NAMALWA (cell line): ENCODE data around the gene FHAD1.

Source experiments
- DNase-seq: peaks from one replicate; pipeline ENCODE4 v3.0.0-alpha.2; 2015; ENCODE audit warnings: low spot score

Gene FHAD1

GRCh38 chr1:15246960-15247614, at the start of gene FHAD1:
Gene FHAD1 (plus strand): TSS chr1:15247223. CDS start chr1:15251785, 4,562 bp downstream.
- no peak for DNase-seq

DNA sequence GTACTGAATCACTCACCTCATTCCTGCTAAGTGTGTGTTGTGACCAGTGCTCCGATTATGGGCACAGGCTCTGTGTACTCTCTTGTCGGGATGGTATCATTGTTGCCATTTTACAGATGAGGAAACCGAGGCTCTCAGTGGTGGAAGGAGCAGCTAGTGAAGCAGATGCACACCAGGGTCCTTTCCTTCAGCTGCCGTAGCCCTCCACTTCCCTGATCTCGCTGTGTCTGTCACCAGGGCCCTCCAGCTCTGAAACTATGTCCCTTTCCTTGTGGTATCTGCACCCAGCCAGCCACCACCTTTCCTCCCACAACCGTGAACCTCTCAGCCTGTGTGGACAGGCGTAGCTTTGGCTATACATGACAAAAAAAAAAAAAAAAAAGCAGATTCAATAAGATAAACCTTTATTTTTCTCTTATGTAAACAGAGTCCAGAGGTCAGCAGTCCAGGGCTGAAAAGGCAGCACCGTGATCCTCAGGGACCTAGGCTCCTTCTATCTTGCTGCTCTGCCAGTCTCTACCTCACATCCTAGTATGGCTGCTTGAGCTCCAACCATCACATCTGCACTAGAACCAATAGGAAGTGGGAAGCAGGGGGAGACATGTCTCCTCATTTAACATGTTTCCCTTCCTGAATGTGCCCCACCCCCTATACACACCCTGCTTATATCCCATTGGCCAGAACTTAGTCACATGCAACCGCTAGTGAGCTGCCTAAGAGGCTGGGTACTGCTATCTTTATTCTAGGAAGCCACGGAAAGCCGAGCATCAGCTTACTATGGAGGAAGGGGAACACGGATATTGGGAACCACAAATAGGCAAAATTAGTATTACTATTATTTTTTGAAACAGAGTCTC, 49.2 kb upstream of the FHAD1 start:
- no peak for DNase-seq

- no peak for DNase-seq
These were observed 48.3 kb upstream of the FHAD1 start for GRCh38 chr1:15198684-15199083.

- DNase-seq: no peak
These were observed 45.8 kb upstream of the FHAD1 start for GRCh38 chr1:15201221-15201620.

DNA sequence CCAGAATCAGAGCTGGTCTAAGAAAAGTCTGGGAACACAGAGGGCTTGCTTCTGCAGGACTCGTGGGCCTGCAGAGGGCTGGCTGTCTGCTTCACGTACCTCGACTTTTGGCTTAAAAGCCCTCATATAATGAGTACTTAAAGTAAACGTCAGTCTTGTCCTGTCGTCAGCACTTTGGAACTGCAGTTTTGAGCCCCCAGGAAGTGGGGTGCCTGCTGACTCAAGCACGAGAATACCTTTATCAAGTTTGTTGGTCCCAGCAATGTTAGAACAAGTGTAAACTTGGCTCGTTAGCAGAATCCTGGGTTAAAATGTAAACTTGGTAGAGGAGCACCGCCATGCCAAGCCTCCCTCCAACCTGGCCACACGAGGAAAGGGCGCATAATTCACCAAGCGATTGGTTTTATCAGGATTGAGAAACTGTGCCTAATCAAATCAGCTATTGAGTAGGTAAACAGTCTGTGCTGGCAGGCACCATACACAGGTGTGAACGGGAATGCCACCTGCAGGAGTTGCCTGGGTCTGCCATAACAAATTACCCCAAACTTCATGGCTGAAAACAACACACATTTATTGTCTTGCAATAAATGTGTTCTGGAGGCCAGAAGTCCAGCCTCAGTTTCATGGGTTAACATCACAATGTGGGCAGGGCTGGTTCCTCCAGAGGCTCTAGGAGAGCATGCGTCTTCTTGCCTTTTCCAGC, 45.0 kb upstream of the FHAD1 start:
- DNase-seq: no peak

DNA sequence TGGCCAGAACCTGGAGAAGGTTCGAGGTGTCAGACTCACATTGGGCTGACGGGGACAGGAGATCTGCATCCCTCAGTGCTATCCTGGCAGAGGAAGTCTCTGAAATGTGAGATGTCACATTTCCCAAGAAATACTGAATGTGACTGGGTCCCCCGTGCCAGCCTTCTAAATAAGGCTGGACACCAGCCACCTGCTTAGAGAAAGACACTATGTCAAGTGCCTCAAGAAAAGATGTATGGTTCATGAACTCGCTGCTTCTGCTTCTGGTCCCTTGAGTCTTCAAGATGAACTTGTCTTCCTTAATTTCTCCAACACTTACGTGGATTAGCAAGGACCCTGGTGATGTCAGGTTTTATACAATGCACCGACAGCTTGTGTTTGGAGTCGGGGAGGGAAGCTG, 42.1 kb upstream of the FHAD1 start:
- DNase-seq: no peak

DNA sequence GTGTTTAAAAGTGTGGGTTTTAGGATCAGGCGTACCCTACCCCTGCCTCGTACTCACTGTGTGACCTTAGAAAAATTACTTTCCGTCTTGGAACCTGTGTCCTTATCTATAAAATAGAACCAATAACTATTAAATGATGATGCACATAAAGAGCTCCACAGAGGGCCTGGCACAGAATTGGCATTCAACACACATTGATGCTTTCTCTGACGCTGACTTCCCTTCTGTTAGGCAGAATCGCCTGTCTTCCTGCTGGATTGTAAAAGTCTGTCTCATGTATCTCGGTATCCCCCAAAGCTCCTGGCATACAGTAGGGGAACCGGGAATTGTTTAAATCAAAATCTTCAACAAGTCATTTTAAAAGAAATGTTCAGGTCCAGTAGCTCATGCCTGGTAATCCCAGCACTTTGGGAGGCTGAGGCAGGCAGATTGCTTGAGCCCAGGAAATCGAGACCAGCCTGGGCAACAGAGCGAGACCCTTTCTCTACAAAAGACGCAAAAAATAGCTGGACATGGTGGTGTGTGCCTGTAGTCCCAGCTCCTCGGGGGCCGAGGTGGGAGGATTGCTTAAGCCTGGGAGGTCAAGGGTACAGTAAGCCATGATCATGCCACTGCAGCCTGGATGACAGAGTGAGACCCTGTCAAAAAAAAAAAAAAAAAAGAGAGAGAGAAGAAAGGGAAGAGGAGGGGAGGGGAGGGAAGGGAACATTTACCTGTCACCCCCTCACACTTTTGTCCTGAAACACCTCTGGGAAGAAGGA, 41.3 kb upstream of the FHAD1 start:
- DNase-seq: no peak

DNA sequence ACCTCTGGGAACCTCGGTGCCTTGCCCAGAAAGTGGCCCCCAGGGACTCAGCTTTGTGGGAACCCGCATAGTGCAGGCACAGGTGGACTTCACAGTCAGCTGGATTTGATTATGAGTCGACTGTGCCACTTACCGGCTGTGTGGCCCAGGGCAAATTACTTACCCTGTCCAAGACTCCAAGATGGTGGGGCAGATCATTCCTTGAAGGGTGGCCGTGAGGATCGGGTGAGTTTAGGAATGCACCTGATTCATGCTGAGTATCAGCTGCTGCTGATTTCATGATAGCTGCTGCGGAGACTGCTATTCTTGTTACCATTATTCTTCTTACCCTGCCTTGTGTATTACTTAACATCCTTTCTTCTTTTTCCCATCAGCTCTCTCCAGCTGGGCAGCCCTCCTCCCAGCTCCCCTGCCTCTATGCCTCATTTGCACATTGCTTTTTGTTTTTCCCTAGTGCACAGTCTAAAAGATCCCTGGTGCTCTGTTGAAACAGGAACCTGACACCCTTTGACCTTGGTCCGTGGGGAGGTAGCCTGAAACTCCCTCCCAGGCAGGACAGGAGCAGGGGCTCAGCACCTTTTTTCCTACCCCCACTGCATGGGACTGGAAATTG, 40.5 kb upstream of the FHAD1 start:
- no peak for DNase-seq

DNA sequence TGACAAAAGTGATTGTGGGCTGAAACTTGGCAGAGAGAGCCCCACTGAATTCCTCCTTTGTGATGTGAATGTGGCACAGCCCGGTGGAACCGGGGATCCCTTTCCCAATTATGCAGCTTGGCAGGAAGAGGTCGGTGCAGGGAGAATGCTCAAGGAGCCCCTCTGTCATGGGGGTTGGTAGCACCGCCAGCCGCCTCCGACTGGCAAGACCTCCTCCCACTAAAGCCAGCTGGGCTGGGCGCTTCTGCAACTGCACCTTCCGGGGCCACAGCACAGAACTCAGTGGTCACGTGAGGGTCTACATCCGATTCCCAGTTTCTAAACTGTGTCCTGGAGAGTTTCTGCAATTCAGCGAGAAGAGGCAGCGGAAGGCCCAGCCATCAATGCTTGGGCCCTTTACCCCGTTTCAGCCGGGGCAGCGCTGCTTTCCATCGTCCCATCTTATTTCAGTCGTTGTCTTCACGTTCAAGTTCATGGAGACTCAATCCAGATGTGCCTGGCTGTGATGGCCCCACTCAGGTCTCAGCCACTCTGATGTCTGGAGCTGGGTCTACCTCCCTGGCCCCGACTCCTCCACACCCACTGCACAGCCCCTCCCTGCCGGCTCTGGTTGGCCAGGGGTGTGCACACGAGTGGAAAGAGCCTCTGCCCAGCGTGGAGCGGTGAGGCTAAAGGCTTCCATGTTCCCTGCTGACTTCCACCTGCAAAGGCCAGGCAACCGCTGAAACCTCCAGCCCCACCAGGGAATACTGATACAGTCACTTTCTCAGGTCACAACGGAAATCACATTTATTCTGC, 39.8 kb upstream of the FHAD1 start:
- DNase-seq: no peak

DNA sequence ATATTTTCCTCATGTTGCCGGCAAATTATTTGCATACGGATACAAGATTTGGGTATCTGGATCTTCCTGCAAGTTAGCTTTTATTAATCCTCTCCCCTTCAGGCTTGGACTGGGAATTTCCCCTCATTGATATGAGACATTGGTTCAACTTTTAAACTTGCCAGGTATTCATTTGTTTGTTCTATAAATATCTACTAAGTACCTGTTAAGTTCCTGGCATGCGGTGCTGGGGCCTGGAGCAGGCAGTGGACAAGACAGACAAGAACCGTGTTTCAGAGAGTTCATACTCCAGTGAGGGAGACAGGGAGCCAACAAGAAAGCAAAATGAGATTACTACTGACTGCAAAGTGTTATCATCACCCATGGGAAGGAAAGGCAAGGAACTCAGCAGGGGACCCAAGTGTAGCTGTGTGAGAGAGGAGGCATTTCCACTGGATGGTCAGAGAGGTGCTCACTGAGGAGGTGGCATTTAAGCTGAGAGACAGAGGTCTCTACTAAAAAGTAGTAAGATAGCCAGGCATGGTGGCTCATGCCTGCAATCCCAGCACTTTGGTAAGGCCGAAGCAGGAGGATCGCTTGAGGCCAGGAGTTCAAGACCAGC, 39.1 kb upstream of the FHAD1 start:
- no peak for DNase-seq

DNA sequence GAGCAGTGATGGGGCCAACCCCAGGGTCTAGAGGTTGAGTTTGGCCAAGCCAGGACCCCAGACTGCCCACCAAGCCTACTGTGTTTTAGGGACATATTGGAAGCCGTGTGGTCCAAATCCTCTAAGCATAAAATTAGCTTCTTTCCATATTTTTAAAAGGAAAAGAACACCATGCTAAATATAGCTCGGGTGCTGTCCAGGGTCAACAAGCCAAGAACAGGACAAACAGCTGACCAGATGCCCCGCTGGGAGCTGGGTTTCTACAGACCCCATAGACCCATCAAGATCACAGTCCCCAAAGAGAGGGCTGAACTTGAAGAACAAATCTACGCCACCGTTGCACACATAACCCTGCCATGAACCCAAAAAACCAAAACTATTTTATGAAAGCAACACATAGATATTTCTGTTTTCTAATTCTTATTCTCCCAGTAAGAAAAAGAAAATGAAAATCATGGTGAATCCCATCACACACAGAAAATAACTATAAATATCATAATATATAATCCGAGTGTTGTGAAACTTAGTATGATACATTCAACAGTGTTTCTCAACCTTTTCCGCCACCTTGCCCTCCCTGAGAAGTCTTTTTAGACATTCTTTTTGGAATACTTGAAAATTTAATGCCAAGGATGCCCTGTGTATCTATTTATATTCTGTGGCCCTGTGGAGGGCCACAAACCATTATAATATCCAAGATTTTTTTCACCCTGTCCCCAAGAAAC, 36.2 kb upstream of the FHAD1 start:
- no peak for DNase-seq

DNA sequence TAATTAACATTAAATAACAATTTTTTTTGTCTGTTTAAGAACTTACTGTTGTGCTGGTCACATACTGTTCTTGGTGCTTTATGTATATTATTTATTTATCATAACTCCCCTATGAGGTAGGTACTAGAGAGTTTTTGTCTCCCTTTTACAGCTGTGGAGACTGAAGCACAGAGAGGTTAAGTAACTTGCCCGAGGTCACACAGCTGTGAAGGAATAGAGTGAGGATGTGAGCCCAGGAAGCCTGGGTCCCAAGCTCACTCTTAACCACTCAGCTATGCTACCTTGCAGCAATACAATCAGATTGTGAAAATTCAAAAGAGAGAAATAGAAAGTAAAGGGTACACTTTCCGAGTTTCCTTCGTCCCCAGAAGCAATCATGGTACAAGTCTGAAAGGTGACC, 35.6 kb upstream of the FHAD1 start:
- DNase-seq: no peak

- DNase-seq: no peak
These were observed 34.6 kb upstream of the FHAD1 start for GRCh38 chr1:15212216-15212953.

- no peak for DNase-seq
These were observed 34.1 kb upstream of the FHAD1 start for GRCh38 chr1:15212954-15213291.

- DNase-seq: no peak
These were observed 33.6 kb upstream of the FHAD1 start for GRCh38 chr1:15213341-15213821.

GRCh38 chr1:15214527-15214926, 32.5 kb upstream of the FHAD1 start:
- DNase-seq: no peak

DNA sequence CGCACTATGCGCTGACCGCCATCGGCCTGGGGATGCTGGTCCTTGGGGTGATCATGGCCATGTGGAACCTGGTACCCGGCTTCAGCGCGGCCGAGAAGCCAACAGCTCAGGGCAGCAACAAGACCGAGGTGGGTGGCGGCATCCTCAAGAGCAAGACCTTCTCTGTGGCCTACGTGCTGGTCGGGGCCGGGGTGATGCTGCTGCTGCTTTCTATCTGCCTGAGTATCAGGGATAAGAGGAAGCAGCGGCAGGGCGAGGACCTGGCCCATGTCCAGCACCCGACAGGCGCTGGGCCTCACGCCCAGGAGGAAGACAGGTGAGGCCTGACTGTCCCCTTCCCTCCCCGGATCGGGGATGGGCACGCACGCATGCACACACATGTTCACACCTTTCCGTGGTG, 31.9 kb upstream of the FHAD1 start:
- no peak for DNase-seq

DNA sequence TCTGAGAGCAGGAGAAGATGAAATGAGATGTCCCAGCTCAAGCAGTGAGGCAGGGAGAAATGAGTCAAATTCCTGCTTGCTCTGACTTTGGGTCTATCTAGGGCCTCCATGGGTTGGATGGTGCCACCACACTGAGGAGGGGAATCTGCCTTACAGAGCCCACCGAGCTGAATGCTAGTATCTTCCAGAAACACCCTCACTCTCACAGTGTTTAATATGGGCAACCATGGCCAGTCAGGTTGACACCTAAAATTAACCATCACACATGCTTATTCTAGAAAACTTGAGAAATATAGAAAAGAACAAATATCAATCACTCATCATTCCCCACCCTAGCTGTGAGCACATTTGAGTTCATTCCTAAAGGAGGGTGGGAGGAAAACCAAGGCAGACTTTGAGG, 29.4 kb upstream of the FHAD1 start:
- no peak for DNase-seq
